Endothelial cell of umbilical vein (primary cell): Measurements from ENCODE around the gene BRME1. TPM values are rescaled to one million over a fixed set of nuclear protein-coding genes. Genes with fewer than 3 reads are reported as not detected.

Experiments
- Bru-seq: library from RNA; stranded (reverse); fragments of 400-500 nt; gene quantifications from one replicate; lab custom pipeline; 2021; lab: Mats Ljungman, UMichigan
- BruChase-seq, 2 experiments: library from RNA; stranded (reverse); fragments of 400-500 nt; gene quantifications; one replicate each; lab custom pipeline; 2021; lab: Mats Ljungman, UMichigan
- BruUV-seq: library from RNA; stranded (reverse); fragments of 400-500 nt; replicated peaks from 2 replicates; lab custom pipeline; 2021; lab: Mats Ljungman, UMichigan
- CTCF ChIA-PET: fragments of 300-600, 350-600 bp; sonication (Branson Sonifier 250); formaldehyde crosslinking; loops from one replicate; lab custom pipeline; 2021; ENCODE audit warnings: antibody characterized with exemption, inconsistent platforms; lab: Charles Lee
- POLR2A ChIA-PET: fragments of 300-600, 350-600 bp; sonication (Branson Sonifier 250); formaldehyde crosslinking; loops from one replicate; lab custom pipeline; 2021; ENCODE audit warnings: antibody characterized with exemption, inconsistent platforms; lab: Charles Lee
- DNase-seq: peaks from one replicate; pipeline ENCODE4 v3.0.0-alpha.2; 2011; ENCODE audit warnings: low read depth, low spot score
- FAIRE-seq: peaks from 2 replicates; lab custom pipeline; 2011; peaks lifted over from hg19 to GRCh38; lab: Jason Lieb, UNC
- H2AFZ ChIP-seq: 2 replicates; pipeline ENCODE4 v1.6.0; 2012; ENCODE audit warnings: low read depth, low read length, control low read depth, inconsistent platforms
- H3K27ac ChIP-seq: 2 replicates; pipeline ENCODE4 v1.5.1; 2011; ENCODE audit warnings: low read depth, mild to moderate bottlenecking, control low read depth, low read length, moderate library complexity; ENCODE audit not compliant: insufficient read depth
- H3K27me3 ChIP-seq, 2 experiments: 2 replicates each; pipeline versions ENCODE4 v1.6.0 to v1.6.1; 2011; ENCODE audit warnings: low read length in 2 of 2, mixed read lengths in 1 of 2; ENCODE audit not compliant: control insufficient read depth in 2 of 2, insufficient read depth in 2 of 2
- H3K36me3 ChIP-seq, 2 experiments: 2 replicates in 1 of 2; 3 replicates in 1 of 2; pipeline ENCODE4 v1.5.1; 2011; ENCODE audit warnings: low read length in 2 of 2, mild to moderate bottlenecking in 1 of 2, moderate library complexity in 1 of 2; ENCODE audit not compliant: control insufficient read depth in 2 of 2, insufficient read depth in 2 of 2; ENCODE audit errors: extremely low read depth in 1 of 2
- H3K4me1 ChIP-seq: 3 replicates; pipeline ENCODE4 v1.5.1; 2011; ENCODE audit warnings: mild to moderate bottlenecking, low read length; ENCODE audit not compliant: control insufficient read depth, insufficient read depth; ENCODE audit errors: extremely low read depth
- H3K4me2 ChIP-seq: 2 replicates; pipeline ENCODE4 v1.6.1; 2011; ENCODE audit warnings: low read length, control low read depth, mixed read lengths; ENCODE audit not compliant: insufficient read depth
- H3K4me3 ChIP-seq, 3 experiments: fragments of 200-600 bp in 1 of 3; sonication (generic), shearing (Covaris generic) in 1 of 3; replicated peaks in 1 of 3; 2 replicates each; pipeline ENCODE4 v1.5.1; 2011 to 2016; ENCODE audit warnings: control low read depth in 3 of 3, low read length in 3 of 3, mild to moderate bottlenecking in 2 of 3, inconsistent platforms in 1 of 3, low read depth in 1 of 3, moderate library complexity in 1 of 3; ENCODE audit not compliant: insufficient read depth in 1 of 3
- H3K79me2 ChIP-seq: 2 replicates; pipeline ENCODE4 v1.6.0; 2012; ENCODE audit warnings: low read length, inconsistent platforms; ENCODE audit not compliant: control insufficient read depth, insufficient read depth
- H3K9ac ChIP-seq: replicated peaks from 2 replicates; pipeline ENCODE3; 2011; ENCODE audit warnings: low read length, control low read depth; ENCODE audit not compliant: insufficient read depth; ENCODE audit errors: extremely low read depth
- H3K9me1 ChIP-seq: replicated peaks from 3 replicates; pipeline ENCODE4 v1.6.0; 2011; ENCODE audit warnings: mild to moderate bottlenecking, low read length; ENCODE audit not compliant: control insufficient read depth, insufficient read depth; ENCODE audit errors: extremely low read depth
- H3K9me3 ChIP-seq: replicated peaks from 2 replicates; pipeline ENCODE4 v1.5.1; 2012; ENCODE audit warnings: low read length, inconsistent platforms; ENCODE audit not compliant: control insufficient read depth, insufficient read depth
- H4K20me1 ChIP-seq: replicated peaks from 2 replicates; pipeline ENCODE3; 2011; ENCODE audit warnings: mild to moderate bottlenecking, low read length; ENCODE audit not compliant: control insufficient read depth, insufficient read depth; ENCODE audit errors: extremely low read depth
- FOS ChIP-seq: IDR thresholded peaks from 2 replicates; pipeline ENCODE4 v1.6.1; 2011; ENCODE audit warnings: mild to moderate bottlenecking, low read length, moderate library complexity, borderline replicate concordance; ENCODE audit not compliant: insufficient read depth
- POLR2A ChIP-seq: IDR thresholded peaks from 2 replicates; pipeline ENCODE4 v1.6.1; 2012; ENCODE audit warnings: low read depth, mild to moderate bottlenecking, control low read depth, low read length
- POLR2AphosphoS5 ChIP-seq: IDR thresholded peaks from 2 replicates; pipeline ENCODE4 v1.6.1; 2012; ENCODE audit warnings: low read depth, mild to moderate bottlenecking, control low read depth, low read length, moderate library complexity; ENCODE audit not compliant: insufficient read depth
- dilution Hi-C: fragments of 300-500 bp; cut with MboI; formaldehyde crosslinking; loops from one replicate; pipeline ENCODE4 v1.15.0; 2019; ENCODE audit warnings: low sequenced_read_pairs; ENCODE audit not compliant: extremely low pct_ligation_motif_present
- intact Hi-C: fragments of 100-400 bp; cut with micrococcal nuclease; formaldehyde crosslinking; loops from one replicate; pipeline ENCODE4 v1.10.0; 2022
- long read RNA-seq: library from polyadenylated mRNA; stranded (forward); transcript quantifications from one replicate; pipeline ENCODE4 v2.0.0, GENCODE V29; 2021
- polyA minus RNA-seq, 3 experiments: library from RNA; depleted of rRNA, polyadenylated mRNA; stranded (reverse); fragments of >200 nt; gene quantifications; 1 replicate in 1 of 3; 2 replicates in 2 of 3; pipeline ENCODE4 v1.2.3, GENCODE V29; 2011
- polyA plus RNA-seq, 4 experiments: library from polyadenylated mRNA; depleted of rRNA in 3 of 4; stranded (reverse) in 3 of 4; unstranded in 1 of 4; fragments of >200 nt; gene quantifications; 2 replicates each; pipeline versions ENCODE4 v1.2.1 to v1.2.3, GENCODE V29; 2011 to 2012; ENCODE audit warnings: missing spikeins in 1 of 4
- total RNA-seq: library from RNA; stranded (reverse); gene quantifications from 2 replicates; pipeline ENCODE4 v1.2.3, GENCODE V29; 2021
- TF ChIP-seq, protein P1 (sequence below): IDR thresholded peaks from 2 replicates; pipeline ENCODE4 v1.6.1; 2011; ENCODE audit not compliant: insufficient read depth, insufficient read length

BRME1 gene
- total RNA-seq (1.5 and 2.5 TPM in 2 replicates), polyA plus RNA-seq (0.69 and 0.86 TPM in 2 replicates), polyA minus RNA-seq (0.56 and 0.66 TPM in 2 replicates), Bru-seq, nascent RNA (percentile 22 among the genes with signal in this experiment), BruChase-seq, experiment 1, labeled RNA remaining after a 6-hour chase (percentile 26 among the genes with signal in this experiment), BruChase-seq, experiment 2, labeled RNA remaining after a 2-hour chase (percentile 22 among the genes with signal in this experiment)
- 0.39 and 0.76 TPM in 2 replicates for polyA plus RNA-seq (2011; cell fraction: cytosol; rRNA removed)
- polyA plus RNA-seq (2011; cell fraction: nucleus; rRNA removed) = 2.4 and 2.9 TPM in 2 replicates
- 0.50 and 1.1 TPM in 2 replicates for polyA plus RNA-seq (2012)
- polyA minus RNA-seq (2011; cell fraction: cytosol; rRNA and poly(A)+ RNA removed) = 5.5 TPM
- 0.82 and 1.2 TPM in 2 replicates for polyA minus RNA-seq (2011; cell fraction: nucleus; rRNA and poly(A)+ RNA removed)
- long read RNA-seq = 0 reads

DNA sequence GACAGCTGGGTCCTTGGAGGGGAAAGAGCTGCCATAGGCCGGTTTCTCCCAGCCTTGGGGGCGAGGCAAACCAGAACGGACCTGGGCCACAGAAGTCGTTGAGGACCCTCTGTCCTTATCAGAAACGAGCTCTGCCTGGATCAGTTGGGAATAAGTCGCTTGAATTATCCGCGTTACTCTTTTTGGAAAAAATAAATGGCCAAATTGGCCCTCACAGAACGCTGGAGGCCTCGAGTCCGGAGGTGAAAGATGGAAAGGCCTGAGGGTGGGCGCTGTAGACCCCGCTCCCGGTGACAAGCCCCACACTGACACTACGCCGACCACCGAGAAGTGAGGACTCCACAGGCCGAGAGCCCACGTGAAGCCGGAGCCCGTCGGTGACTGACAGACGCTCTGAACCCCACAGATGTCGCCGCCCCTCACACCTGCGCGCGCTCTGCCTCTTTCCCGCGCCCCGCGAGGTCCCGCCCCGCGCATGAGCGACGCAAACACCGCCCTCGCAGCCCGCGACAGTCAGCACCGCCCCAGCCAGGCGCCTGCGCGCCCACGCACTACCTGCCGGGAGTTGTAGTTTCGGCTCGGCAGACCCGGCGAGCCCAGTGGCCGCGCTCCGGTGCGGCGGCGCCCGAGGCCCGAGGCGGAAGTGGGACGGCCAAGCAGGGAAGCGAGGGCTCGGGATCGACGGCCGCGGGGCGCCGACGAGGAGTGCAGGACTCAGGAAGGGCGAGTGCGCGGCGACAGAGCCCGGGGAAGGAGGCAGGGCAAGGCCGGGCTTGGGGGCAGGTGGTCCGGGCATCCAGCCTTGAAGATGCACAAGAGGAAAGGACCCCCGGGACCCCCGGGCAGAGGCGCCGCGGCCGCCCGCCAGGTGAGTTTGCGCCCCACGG is at the start of gene BRME1, which contains the start of gene CC2D1A:
Gene BRME1, minus strand, starts transcription at position 484 of the 887 bp plus-strand sequence. CDS start 1,225 bp downstream, outside the sequence.
Gene CC2D1A, plus strand, starts transcription at position 568 of the 887 bp plus-strand sequence. Its CDS starts 241 bp downstream, at position 809.
- Histone ChIP-seq H3K27me3 (no peaks in the 10 kb centered on the region), H3K36me3 (peaks cover 0 to 2% of the 10 kb centered on the region in 2 experiments), H3K27ac (peak within 1 kb of the TSS; percentile 45), H3K4me1 (peaks cover 7% of the 10 kb centered on the region), H3K9ac (peak within 1 kb of the TSS; percentile 63), H4K20me1 (no peaks in the 10 kb centered on the region), H3K9me1 (no peaks in the 10 kb centered on the region), H2AFZ (peak within 1 kb of the TSS; percentile 100), H3K79me2 (no peaks in the 10 kb centered on the region), H3K4me2 (peak within 1 kb of the TSS; percentile 72), H3K4me3 (peak within 1 kb of the TSS; percentile 78 to 88 (median 85)), H3K9me3 (no peaks in the 10 kb centered on the region)
- ChIA-PET CTCF (interaction anchor here (0.9 to 1.2 kb wide), 4 partner anchors 9 to 166 kb away, joined by 3 to 5 read pairs (median 3); partner anchors contain the start of gene MISP3), POLR2A (no interaction called here)
- intact Hi-C loops = loop anchor here (1.0 to 5.0 kb wide), 3 partner anchors 46 to 175 kb away; partner anchors contain the start of genes DCAF15 and IL27RA
- FAIRE-seq (peak; percentile 88), DNase-seq (peak; percentile 85)
- BruUV-seq = no TSS peak
- TF ChIP-seq FOS (no peak), POLR2AphosphoS5 (peak; percentile 43), POLR2A (no peak)
- TF ChIP-seq, protein P1, sequence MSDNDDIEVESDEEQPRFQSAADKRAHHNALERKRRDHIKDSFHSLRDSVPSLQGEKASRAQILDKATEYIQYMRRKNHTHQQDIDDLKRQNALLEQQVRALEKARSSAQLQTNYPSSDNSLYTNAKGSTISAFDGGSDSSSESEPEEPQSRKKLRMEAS = peak; percentile 60
- dilution Hi-C loops = no loop called here
